NB4 (cell line): ENCODE measurements around the gene CELF4.

ENCODE experiments used
- DNase-seq: peaks from one replicate; pipeline ENCODE4 v3.0.0; 2010; ENCODE audit warnings: low read depth
- H3K4me3 ChIP-seq: one replicate; pipeline ENCODE4 v1.5.1; 2011; ENCODE audit warnings: mild to moderate bottlenecking, low read depth, low read length, moderate library complexity
- MYC ChIP-seq: IDR thresholded peaks from 2 replicates; pipeline ENCODE4 v1.6.1; 2011; ENCODE audit warnings: low read depth, low read length
- POLR2A ChIP-seq: IDR thresholded peaks from 2 replicates; pipeline ENCODE4 v1.6.1; 2011; ENCODE audit warnings: mild to moderate bottlenecking; ENCODE audit not compliant: insufficient read length; ENCODE audit errors: extremely low read depth
- TF ChIP-seq, protein P1 (sequence below): IDR thresholded peaks from one replicate; pipeline ENCODE4 v1.5.1; 2012; ENCODE audit warnings: low read depth, low read length
- TF ChIP-seq, protein P2 (sequence below): IDR thresholded peaks from 2 replicates; pipeline ENCODE4 v1.6.1; 2011; ENCODE audit warnings: low read depth, low read length

CELF4 gene

DNA sequence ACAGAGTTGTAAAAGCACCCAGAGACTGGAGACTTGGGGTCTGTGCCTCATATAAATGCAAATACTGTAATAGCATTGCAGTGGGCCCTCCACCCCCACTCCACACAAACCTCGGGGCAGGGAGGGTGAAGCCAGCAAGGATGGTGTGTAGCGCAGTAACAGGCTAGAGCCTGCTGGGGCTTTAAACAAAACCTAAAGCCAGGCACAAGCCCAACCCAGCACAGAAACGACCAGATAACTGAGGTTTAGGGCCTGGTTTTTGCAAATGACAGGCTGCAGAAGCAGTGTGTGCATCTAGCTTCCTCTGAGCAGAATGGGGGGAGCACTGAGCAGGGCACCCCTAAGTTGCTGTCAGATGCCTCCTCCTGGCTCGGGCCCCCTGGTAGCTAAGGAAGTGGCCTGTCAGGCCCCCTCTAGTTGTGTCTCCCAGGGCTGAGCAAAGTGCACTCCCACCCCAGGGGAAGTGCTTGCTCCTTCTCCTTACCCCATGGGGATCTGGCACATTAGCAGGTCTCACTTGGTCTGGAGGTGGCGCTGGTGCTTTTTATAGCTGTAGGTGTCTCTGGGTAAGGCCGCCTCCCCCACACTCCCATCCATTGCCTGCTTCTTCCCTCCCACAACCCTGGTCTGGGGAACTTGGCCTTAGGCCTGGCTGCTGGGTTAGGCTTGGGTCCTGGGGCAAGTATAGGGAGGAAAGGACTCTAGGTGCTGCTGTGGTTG lies 135.1 kb downstream of the CELF4 start:
- TF ChIP-seq POLR2A: no peak
- TF ChIP-seq, protein P1, sequence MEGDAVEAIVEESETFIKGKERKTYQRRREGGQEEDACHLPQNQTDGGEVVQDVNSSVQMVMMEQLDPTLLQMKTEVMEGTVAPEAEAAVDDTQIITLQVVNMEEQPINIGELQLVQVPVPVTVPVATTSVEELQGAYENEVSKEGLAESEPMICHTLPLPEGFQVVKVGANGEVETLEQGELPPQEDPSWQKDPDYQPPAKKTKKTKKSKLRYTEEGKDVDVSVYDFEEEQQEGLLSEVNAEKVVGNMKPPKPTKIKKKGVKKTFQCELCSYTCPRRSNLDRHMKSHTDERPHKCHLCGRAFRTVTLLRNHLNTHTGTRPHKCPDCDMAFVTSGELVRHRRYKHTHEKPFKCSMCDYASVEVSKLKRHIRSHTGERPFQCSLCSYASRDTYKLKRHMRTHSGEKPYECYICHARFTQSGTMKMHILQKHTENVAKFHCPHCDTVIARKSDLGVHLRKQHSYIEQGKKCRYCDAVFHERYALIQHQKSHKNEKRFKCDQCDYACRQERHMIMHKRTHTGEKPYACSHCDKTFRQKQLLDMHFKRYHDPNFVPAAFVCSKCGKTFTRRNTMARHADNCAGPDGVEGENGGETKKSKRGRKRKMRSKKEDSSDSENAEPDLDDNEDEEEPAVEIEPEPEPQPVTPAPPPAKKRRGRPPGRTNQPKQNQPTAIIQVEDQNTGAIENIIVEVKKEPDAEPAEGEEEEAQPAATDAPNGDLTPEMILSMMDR: no peak
- TF ChIP-seq MYC: no peak
- TF ChIP-seq, protein P2, sequence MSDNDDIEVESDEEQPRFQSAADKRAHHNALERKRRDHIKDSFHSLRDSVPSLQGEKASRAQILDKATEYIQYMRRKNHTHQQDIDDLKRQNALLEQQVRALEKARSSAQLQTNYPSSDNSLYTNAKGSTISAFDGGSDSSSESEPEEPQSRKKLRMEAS: no peak
- no peak overlapping the region for H3K4me3 ChIP-seq
- DNase-seq: peak; percentile 32

DNA sequence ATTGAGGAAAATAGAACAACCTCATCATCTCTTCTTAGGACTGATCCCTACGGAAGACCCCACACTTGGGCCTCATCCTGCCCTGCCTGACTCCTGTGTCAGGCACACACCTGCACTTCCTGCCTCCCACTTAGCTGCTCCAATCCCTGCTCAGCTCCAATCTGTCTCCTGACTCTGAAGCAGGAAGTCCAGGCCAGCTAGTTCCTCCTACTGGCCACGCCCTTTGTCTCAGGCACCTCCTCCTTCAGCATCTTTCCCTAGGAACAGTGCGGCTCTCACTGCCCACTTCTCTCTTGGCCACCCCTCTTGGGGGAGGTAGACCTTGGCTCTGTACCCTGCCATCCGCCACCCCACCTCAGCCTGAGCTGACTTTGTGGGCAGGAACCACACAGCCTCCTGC lies 135.8 kb downstream of the CELF4 start:
- peak; percentile 20 for DNase-seq
- no peak overlapping the region for H3K4me3 ChIP-seq
- TF ChIP-seq POLR2A: no peak
- TF ChIP-seq MYC: no peak
- TF ChIP-seq, protein P2: no peak
- TF ChIP-seq, protein P1: no peak

DNA sequence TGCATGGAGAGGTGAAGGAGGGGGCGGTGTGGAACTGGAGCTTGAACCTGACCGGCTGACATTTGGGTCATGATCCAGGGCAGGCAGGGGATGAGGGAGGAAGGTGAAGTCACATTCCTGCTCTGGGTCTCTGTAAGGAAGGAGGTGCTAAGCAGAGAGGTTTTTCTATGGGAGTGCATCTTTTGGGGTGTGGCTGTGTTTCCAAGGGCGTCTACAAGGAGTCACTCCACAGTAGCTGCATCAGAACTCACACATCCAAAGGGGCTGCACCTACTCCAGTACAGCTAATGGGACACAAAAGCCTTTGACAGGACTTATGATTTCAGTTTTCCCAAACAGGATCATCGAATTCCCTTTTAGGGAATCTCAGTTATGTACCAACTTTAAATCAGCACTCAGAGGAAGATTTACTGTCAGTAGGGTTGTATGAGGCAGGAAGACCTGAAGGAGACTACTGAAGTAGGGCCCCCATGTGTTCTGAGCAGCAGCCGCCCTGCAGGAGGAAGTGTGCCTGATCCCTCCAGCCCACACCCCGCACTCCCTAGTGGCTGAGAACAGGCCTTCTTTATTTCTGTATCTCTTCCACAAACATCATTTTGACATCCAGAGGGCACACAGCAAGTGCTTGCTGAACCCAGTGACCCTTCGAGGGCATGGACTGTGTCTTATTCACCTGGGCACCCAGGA lies 137.2 kb downstream of the CELF4 start:
- no peak overlapping the region for H3K4me3 ChIP-seq
- DNase-seq: peak; percentile 4
- TF ChIP-seq POLR2A (no peak), MYC (no peak)
- TF ChIP-seq, protein P2: no peak
- TF ChIP-seq, protein P1: no peak

DNA sequence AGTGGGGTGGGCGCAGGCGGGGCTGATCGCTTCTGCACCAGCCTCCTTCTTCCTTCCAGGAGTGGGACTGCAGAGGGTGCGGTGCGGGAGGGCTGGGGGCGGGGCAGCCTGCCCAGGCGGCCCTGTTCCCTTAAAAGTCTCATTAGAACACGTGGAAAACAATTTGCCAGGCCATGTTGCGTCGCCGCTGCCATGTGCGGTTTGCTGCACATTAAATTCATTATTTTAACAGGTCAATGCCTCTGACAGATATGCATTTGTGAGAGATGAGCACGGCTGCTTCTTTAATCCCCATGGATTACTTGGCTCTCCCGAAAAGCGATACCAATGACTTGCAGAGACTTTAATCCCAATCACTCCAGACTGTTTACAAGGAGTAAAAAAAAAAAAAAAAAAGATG lies 139.0 kb downstream of the CELF4 start:
- no peak for DNase-seq
- TF ChIP-seq POLR2A (no peak), MYC (no peak)
- TF ChIP-seq, protein P1: no peak
- TF ChIP-seq, protein P2: no peak

DNA sequence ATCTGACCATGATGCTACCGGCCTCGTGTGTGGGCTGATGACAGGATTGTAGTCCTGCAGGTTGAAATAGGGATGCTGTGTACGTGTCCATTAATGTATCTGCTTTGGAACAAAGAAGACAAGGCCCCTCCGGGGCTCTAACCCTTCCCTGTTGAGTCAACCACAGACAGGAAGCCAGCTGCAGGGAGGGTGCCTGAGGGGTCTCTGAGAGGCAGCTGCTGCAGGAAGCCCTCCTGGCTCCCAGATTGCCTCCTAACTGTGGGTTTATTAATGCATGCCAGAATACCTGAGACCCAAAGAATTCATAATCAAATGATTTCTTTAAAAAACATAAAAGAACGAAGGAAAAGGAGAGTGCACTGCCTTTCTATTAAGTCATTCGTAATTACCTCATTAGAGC lies 140.4 kb downstream of the CELF4 start:
- no peak overlapping the region for H3K4me3 ChIP-seq
- TF ChIP-seq POLR2A: no peak
- no peak for TF ChIP-seq MYC
- TF ChIP-seq, protein P1: no peak
- TF ChIP-seq, protein P2: no peak
- DNase-seq: peak; percentile 20

More for the DNA sequence above, 139.0 kb downstream of the CELF4 start:
- no peak overlapping the region for H3K4me3 ChIP-seq
